Measurements from ENCODE around the gene SPNS2.

Gene SPNS2

DNA sequence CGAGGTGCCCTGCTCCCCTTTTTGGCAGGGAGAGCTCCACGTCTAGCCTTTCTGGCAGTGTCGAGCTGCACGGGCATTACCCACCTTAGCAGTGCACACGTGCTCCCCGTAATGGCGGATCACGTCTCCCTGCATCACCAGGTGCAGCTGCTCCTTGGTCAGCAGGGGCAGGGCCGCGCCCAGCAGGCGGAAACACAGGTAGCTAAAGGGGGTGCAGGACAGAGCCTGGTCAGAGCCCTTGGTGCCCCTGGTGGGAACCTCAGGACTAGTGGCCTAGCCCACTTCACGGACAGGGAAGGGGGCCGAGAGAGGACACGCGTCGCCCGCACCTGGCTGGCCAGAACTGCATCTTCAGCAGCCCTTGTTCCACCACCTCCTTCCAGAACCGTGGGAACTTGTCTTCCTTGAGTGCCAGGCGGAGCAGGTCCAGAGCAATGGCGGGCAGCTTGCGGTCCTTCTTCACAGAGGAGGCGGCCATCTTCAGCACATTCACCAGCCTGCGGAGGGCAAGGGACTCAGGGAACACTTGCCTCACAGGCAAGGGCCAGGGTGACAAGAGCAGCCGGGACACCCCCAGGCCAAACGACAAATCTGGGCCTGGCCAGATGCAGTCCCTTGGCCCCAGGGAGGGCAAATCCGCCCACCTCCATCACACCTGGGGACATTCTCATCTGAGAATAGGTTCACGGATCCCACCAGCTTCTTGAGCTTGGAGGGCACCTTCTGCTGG lies 53.3 kb downstream of the SPNS2 start:
- no peak for DNase-seq

- no peak for DNase-seq
These were observed 55.0 kb downstream of the SPNS2 start for GRCh38 chr17:4553669-4554068.

- no peak for DNase-seq
These were observed 55.8 kb downstream of the SPNS2 start for GRCh38 chr17:4554441-4554996.

DNA sequence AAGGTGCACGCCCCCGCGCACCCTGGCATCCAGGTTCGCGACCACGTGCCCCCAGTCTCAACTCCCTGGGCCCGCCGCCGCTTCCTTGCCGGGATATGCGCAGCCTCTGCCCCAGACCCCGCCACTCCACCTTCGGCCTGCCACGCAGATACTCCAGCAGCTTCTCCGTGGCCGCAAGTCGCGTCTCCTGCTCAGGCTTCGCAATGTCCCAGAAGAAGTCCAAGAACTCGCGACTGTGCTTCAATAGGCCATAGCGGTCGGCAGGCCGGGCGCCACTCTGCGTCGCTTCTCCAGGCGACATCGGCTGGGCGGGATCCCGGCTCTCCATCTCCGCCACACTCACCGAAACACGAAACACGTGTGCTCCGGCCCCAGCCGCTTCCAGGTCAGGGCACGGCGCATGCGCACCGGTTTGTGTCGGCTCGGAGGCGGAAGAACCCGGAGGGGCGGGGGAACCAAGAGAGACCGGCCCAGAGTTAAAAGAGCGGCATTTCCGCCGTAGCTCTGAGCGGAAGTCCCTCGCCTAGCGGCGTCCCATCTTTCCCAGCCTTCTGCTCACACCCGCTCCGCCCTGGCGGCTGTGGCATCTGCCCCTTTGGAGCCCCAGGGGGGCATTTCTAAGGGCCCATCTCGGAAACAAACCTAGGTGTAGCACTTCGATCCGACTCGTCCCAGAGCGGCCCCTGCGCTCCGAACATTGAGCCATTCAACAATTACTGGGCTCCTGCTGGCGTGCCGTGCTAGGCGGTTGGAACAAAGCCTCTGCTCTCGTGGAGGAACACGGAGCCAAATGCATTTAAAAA lies 56.5 kb downstream of the SPNS2 start, which contains the start of gene MYBBP1A:
Gene MYBBP1A, minus strand, starts transcription at position 388 of the 803 bp plus-strand sequence. Its CDS starts 60 bp downstream, at position 328.
- peak; percentile 93 for DNase-seq

DNA sequence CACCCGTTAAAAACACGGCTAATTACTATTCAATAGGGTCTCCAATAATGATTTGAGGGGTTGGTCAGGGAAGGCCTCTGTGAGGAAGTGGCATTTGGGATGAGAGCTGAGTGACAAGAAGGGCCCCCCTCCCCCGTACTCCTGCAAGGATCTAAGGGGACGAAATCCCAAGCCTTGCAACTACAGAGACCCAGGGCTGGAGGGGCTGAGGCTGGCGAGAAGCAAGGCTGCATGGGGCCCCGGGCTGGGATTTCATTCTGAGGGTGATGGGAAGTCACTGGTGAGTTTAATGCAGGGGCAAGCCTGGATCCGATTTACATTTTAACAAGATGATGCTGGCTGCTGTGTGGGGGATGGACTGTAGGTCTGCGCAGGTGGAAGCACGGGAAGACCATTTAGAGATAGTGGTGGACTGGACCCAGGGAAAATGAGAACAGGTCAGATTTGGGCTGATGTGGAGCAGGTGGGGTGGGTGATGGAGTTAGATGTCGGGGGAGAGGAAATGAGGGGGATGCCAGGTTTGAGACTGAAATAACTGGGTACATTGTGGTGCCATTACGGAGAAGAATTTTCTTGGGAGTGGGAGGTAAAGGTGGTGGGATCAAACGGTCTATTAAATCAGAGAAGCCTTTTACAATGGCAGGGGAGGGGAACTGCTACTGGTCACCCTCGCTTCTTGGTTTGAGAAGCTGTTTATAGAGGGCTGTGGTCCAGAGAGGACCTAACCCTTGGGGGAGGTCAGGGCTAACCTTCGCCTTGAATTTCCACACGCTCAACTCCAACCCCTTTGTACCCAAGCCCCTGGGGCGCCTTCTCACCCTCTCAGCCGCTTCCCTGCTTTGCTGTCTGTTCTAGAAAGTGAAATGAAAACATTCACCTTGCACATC lies 57.4 kb downstream of the SPNS2 start:
- DNase-seq, result no peak

GRCh38 chr17:4556996-4557395 lies 58.3 kb downstream of the SPNS2 start:
- no peak for DNase-seq

GRCh38 chr17:4557626-4558346 lies 59.1 kb downstream of the SPNS2 start:
- DNase-seq, result no peak

DNA sequence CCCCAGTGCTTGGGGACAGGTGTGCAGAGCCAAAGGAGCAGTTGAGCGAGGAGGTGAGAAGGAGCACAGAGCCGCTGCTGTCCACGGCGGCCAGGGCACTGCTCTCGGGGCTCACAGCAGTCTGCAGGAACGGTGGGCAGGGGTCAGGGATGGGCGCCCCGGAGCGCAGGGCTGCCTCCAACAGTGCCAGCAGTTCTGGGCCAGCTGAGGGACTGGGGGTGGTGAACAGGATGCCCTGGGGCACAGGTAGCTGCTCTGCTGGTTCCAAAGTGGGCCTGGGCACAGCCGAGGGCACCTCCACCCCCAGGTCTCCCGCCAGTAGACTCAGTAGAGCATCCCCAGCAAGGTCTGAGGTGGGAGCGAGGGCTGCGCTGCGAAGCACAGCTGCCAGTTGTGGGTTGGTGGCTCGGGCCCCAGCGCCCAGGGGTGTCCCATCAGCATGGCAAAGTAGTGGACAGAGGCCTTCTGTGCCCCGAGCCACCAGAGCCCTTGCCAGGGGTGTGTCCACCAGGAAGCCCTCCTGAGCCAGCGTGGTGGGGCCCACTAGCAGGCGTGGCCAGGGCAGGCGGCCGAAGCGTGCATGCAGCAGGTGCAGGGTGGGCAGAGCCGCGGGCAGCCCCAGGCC lies 59.8 kb downstream of the SPNS2 start:
- DNase-seq, result no peak

DNA sequence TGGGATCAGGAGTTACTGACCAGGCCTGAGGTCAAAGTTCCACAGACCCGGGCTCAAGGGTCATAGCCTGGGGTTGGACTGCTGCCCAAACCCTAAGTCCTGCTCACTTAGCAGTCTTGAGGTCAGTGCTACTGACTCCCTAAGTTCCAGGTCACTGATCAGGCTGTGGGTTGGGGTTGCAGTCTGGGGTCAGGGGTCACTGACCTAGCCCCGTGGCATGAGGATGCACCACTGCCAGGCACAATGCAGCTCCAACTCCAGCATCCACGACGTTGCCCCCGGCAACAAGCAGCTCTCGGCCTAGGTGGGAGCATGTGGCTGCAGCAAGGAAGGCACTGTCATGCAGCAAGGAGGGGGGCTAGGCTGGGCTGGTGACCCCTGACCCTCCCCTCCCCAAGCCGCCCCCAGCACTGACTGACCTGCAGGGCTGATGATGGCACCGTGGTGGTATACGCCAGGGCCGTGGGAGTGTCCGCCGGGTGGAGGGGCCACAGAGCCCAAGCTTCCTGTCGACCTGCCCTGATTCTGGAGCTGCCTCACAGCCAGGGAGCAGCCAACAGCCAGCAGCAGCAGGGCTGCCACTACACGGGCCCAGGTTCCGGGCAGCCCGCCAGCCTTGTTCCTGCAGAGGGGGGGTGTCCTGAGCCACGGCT lies 60.6 kb downstream of the SPNS2 start:
- DNase-seq, result no peak

DNA sequence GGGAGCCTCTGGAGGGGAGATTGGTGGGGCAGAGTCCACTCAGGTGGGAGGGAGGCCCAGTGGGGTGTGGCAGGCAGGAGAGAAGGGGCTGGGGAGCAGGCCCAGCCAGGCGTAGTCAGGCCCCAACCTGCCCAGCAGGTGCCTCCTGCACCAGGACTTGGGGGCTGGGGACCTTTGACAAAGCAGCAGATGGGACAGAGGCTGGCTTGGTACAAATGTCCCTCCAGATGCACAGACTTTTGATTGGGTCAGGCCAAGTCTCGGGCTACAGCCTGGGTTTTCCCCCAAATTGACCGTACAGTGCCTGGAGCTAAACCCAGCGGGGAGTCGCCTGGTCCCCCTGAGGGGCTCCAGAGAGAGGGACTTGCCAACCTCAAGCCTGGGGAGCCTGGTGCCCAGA lies 61.3 kb downstream of the SPNS2 start:
- DNase-seq, result no peak

- no peak for DNase-seq
These were observed 61.7 kb downstream of the SPNS2 start, which contains the start of gene GGT6 for GRCh38 chr17:4560421-4560820. Gene GGT6 (minus strand): TSS chr17:4560577. CDS start chr17:4560521, 56 bp downstream.

DNA sequence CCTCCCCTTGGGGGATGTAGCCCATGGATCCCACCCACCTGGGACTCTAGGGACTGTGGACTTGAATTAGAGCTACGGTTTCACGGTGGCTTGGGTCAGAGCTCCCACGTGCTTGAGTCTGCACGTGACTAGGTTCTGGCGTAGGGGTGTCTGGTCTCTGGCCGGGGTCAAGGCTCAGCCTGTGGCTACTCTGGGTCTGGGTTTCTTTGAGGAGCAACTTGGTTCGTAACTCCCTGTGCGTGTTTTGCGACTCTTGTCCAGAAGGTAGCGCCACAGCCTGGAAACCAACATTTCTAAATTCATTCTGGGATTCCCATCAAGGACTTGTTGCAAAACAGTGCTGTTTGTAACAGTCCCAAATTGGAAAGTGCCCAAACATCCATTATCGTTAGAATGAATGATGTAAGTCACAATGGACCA lies 62.2 kb downstream of the SPNS2 start:
- DNase-seq, result no peak

GRCh38 chr17:4562015-4562969 lies 63.6 kb downstream of the SPNS2 start:
- no peak for DNase-seq

DNA sequence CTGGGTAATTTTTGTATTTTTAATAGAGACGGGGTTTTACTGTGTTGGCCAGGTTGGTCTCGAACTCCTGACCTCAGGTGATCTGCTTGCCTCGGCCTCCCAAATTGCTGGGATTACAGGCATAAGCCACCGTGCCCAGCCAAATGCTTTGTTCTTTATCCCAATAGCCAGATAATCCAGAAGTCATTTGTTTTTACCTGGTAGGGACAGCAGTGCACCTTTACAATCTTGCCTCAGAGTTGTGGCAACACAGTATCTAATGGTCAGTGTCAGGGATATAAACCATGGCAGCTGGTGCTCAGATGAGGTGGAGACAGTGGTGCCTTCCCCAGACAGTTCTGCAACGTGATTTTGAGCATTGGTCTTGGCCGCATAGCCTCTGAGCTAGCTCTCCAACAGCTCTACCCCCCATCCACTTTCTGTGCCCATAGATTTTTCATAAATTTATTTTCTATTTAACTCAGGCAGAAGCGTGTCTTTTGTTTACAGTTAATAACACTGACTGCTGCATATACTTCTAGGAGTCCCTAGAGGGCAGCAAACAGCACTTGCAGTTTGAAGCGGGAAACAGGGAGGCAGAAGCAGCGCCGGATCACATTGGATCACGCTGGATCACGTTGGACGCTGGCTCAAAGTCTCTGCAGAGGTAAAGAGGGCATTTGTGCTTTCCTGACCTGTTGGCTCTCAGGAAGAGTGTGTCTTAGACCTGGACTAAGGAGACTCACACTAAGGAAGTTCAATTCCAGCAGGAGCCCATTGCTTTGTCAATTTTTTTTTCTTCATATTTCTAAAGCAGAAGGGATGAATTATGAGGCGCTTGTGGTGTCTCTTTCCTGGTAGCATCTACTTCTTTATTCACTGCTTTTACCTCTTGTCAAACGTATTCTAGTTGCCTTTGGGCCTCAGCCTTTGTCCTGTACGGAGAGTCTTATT lies 66.8 kb downstream of the SPNS2 start:
- DNase-seq, result peak; percentile 33

DNA sequence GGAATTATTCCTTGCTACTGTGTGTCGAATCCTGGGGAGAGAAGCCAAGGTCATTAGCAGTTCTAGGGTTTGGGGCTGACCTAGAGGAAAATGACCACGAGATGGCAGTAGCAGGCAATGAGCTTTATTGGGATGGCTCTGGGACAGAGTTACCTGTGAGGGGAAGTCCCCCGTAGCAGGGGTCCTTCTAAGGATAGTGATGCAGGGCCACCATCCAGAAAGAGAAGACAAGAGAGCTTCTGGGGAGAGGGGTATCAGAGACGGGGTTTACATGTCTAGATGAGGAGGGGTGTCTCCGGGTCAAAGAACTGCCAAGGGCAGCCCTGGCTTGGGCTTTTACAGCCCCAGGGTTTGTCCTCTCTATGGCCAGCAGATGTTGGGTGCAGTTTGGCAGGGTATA lies 68.1 kb downstream of the SPNS2 start:
- no peak for DNase-seq

DNA sequence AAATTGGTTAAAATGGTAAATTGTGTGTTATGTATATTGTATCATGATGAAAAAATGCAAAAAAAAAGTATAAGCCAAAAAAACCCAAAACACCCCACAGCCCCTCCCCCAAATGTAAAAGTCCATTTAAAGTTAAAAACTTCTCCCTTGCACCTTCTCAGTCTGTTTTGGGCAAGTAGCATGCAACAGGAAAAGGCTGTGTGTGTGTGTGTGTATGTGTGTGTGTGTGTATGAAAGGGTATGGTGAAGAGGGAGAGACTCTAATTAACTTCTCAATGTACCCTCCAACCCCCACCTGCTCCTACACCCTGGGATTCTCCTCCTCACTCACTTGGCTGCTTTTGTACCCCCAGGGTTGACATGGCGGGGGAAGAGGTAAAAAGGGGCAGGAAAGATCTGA lies 70.9 kb downstream of the SPNS2 start:
- DNase-seq, result no peak

GRCh38 chr17:4572131-4572530 lies 73.5 kb downstream of the SPNS2 start:
- DNase-seq, result no peak

- no peak for DNase-seq
These were observed 74.4 kb downstream of the SPNS2 start for GRCh38 chr17:4573115-4573514.

GRCh38 chr17:4573669-4574068 lies 75.0 kb downstream of the SPNS2 start:
- no peak for DNase-seq
